Cardiac muscle cell (in vitro differentiated cells and primary cell): ENCODE results near the gene ASB9. TPM values are rescaled to one million over a fixed set of nuclear protein-coding genes. Genes with fewer than 3 reads are reported as not detected.

Experiments used
- DNase-seq, 2 donors: peaks; one replicate each; pipeline versions ENCODE4 v3.0.0 to v3.0.0-alpha.2; 2010 to 2017; ENCODE audit warnings: low read depth in 1 of 2, low spot score in 1 of 2
- H3K27ac ChIP-seq: fragments of 200-600 bp; sonication (generic); 2 replicates; pipeline ENCODE4 v1.5.1; 2016
- H3K27me3 ChIP-seq: fragments of 200-600 bp; sonication (generic); 2 replicates; pipeline ENCODE4 v1.6.0; 2016; ENCODE audit warnings: control low read depth
- H3K36me3 ChIP-seq: fragments of 200-600 bp; sonication (generic); 2 replicates; pipeline ENCODE4 v1.5.1; 2016; ENCODE audit warnings: control low read depth
- H3K4me1 ChIP-seq: fragments of 200-600 bp; sonication (generic); 2 replicates; pipeline ENCODE4 v1.8.1; 2017; ENCODE audit warnings: low read depth, mild to moderate bottlenecking, mixed run types
- H3K4me3 ChIP-seq: fragments of 200-600 bp; sonication (generic); 2 replicates; pipeline ENCODE4 v1.5.1; 2016; ENCODE audit warnings: mild to moderate bottlenecking
- H3K9me3 ChIP-seq: fragments of 200-600 bp; sonication (generic); 2 replicates; pipeline ENCODE4 v1.5.1; 2017; ENCODE audit warnings: low read depth, mild to moderate bottlenecking, control low read depth
- polyA plus RNA-seq: library from polyadenylated mRNA; unstranded; fragments of >200 nt; fragmentation: Nextera tagmentation; extraction: Ambion mirVana; gene quantifications from 2 replicates; pipeline ENCODE4 v1.2.1, GENCODE V29; 2016
- total RNA-seq: library from RNA; depleted of rRNA; stranded (reverse); fragments of >200 nt; gene quantifications from 2 replicates; pipeline ENCODE4 v1.2.3, GENCODE V29; 2016
- TF ChIP-seq, protein P1 (sequence below): IDR thresholded peaks from 2 replicates; pipeline ENCODE4 v1.5.1; 2012; ENCODE audit warnings: low read depth, mild to moderate bottlenecking, low read length

The ASB9 gene, protein sequence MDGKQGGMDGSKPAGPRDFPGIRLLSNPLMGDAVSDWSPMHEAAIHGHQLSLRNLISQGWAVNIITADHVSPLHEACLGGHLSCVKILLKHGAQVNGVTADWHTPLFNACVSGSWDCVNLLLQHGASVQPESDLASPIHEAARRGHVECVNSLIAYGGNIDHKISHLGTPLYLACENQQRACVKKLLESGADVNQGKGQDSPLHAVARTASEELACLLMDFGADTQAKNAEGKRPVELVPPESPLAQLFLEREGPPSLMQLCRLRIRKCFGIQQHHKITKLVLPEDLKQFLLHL
- total RNA-seq (0.54 TPM in 1 of 2 replicates, not detected in the other), polyA plus RNA-seq (0.67 TPM in 1 of 2 replicates, not detected in the other)

DNA sequence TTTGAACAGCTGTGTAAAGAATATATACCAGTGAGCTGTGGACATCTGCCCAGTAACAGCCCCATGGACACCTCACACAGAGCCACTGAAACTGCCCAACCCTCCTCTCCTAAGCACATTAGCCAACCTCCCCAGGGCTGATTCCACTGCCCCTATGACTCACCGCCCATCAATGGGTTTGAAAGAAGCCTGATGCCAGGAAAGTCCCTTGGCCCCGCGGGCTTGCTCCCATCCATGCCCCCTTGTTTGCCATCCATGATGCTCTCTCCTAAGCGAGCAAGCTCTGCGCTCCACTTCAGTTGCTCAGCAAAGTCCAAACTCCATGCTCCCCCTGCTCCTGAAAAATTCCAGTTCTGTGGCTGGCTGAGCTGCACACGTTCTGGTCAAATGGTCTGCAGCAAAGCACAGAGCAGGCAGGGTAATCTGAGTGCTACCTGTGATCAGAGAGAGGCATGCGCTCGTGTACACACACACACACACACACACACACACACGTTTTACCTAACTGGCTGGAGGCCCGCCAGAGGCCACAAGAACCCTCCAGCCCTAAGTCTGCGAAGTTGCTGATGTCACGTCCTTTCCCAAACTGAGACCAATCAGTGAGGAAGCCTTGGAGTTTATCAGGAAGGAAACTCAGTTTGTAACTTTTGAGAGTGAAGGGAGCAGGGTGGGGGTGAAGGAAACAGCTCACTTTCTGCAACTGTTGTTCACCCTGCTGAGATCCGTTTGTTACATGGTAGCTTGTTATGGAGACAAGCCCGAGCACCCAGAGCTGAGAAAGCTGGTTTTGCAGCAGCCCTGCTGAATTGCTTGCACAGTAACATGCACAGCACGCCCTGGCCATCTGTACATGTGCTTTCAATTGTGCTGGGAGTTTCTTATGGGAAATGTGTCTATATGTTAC is at the start of gene ASB9:
ASB9 (minus strand) TSS at position 466 of the 904 bp plus-strand sequence; CDS start at position 257, 209 bp downstream.
- Histone ChIP-seq H3K4me1 (no peaks in the 10 kb centered on the region), H3K9me3 (no peaks in the 10 kb centered on the region), H3K36me3 (no peaks in the 10 kb centered on the region), H3K4me3 (no peak within 1 kb of the TSS), H3K27ac (no peak within 1 kb of the TSS), H3K27me3 (no peaks in the 10 kb centered on the region)
- peak; percentile 15 to 66 for DNase-seq
- TF ChIP-seq, protein P1, sequence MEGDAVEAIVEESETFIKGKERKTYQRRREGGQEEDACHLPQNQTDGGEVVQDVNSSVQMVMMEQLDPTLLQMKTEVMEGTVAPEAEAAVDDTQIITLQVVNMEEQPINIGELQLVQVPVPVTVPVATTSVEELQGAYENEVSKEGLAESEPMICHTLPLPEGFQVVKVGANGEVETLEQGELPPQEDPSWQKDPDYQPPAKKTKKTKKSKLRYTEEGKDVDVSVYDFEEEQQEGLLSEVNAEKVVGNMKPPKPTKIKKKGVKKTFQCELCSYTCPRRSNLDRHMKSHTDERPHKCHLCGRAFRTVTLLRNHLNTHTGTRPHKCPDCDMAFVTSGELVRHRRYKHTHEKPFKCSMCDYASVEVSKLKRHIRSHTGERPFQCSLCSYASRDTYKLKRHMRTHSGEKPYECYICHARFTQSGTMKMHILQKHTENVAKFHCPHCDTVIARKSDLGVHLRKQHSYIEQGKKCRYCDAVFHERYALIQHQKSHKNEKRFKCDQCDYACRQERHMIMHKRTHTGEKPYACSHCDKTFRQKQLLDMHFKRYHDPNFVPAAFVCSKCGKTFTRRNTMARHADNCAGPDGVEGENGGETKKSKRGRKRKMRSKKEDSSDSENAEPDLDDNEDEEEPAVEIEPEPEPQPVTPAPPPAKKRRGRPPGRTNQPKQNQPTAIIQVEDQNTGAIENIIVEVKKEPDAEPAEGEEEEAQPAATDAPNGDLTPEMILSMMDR, result no peak

DNA sequence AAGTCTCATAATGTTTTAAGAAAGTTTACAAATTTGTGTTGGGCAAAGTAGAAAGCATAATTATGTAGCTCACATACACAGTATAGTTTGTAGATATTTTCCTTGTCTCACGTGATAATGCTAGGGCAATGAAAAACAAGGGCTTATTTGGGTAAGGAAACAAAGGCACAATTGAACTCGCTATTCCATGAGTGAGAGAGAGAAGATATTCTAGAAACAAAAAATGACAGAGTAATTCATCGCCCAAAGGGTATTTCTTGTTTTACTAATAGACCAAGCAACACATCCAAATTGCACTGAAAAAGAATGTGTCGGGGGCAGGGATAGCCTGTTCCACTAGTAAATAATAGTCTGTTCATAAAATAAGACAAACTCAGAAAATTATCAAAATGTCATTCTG is 49.2 kb upstream of the ASB9 start:
- DNase-seq, result no peak
- TF ChIP-seq, protein P1, result no peak
- no peak overlapping the region for H3K4me3 ChIP-seq
- H3K9me3 ChIP-seq, result no peaks in the 10 kb centered on the region
- no peaks in the 10 kb centered on the region for H3K36me3 ChIP-seq
- H3K27me3 ChIP-seq, result no peaks in the 10 kb centered on the region
- H3K27ac ChIP-seq, result no peak overlapping the region
- peaks cover 10% of the 10 kb centered on the region for H3K4me1 ChIP-seq

DNA sequence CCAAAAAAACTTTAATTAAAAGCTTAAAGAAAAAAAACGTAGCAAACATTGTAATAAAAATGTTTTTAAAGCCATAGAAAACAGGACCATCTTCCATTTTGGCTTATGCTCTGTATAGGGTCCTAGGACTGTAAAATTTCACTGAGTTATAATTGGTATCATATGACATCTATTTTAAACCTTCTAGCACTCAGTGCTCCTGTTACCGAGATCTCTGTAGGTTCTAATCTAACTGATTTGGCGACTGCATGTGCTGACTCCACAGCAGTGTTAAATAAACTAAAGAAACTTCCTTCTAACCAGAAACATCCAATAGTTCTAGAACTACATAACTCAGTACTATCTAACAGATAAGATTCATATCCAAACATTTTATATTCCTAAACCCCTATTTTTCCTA is 45.6 kb upstream of the ASB9 start, which contains the start of gene ASB11:
ASB11 (minus strand) TSS at position 132 of the 400 bp plus-strand sequence; CDS start at position 97, 35 bp downstream.
- no peak within 1 kb of the TSS for H3K4me3 ChIP-seq
- no peaks in the 10 kb centered on the region for H3K9me3 ChIP-seq
- H3K27me3 ChIP-seq, result no peaks in the 10 kb centered on the region
- no peaks in the 10 kb centered on the region for H3K36me3 ChIP-seq
- TF ChIP-seq, protein P1, result no peak
- H3K27ac ChIP-seq, result no peak within 1 kb of the TSS
- DNase-seq, result no peak
- H3K4me1 ChIP-seq, result peaks cover 11% of the 10 kb centered on the region

DNA sequence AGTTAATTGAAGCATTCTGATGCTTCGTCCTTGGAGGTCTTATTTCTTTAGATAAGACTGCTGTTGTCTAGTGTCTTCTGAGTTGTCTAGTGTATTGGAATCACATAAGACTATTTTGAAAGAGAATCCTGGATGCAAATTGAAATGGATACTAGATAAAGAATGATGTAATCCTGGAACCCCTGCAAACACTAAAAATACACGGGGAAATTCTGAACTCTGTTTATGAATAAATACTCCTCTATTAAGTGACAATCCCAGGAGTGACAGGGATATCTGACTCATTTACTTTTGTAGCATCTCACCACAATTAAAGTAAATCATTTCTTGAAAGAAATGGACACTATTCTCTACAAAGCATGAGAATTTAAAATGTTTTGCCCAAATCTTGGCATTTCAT is 44.6 kb upstream of the ASB9 start:
- Histone ChIP-seq H3K27ac (no peak overlapping the region), H3K36me3 (no peaks in the 10 kb centered on the region), H3K4me3 (no peak overlapping the region), H3K27me3 (no peaks in the 10 kb centered on the region), H3K9me3 (no peaks in the 10 kb centered on the region), H3K4me1 (peaks cover 13% of the 10 kb centered on the region)
- no peak for DNase-seq
- TF ChIP-seq, protein P1, result no peak

DNA sequence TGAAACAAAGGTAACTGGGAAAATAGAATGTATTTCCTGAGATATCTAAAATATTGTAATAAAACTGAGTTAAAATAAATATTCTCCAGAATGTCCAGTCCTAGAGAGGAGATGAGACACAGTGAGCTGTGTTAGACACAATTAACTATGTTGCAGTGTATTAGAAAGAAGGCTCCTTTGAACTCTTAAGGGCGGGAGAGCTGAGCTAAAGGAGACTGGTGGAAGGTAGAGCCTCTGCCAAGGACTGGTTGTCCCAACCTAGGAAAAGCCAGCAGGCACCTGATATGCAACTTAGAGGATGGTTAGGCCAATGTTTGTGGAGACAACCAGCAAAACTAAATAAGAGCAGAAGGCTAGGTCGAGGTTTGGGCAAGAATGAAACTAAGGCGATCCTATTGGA is 41.2 kb upstream of the ASB9 start:
- no peak overlapping the region for H3K4me3 ChIP-seq
- DNase-seq, result no peak
- TF ChIP-seq, protein P1, result no peak
- no peaks in the 10 kb centered on the region for H3K9me3 ChIP-seq
- no peaks in the 10 kb centered on the region for H3K36me3 ChIP-seq
- no peak overlapping the region for H3K27ac ChIP-seq
- no peaks in the 10 kb centered on the region for H3K27me3 ChIP-seq
- H3K4me1 ChIP-seq, result peaks cover 13% of the 10 kb centered on the region
